Esophagus squamous epithelium (tissue), 4 donors: Measurements from ENCODE around the gene CCL1.

Source experiments
- POLR2A ChIP-seq, 4 donors: fragments of 450-650 bp; IDR thresholded peaks; one replicate each; pipeline ENCODE4 v1.6.1; 2017; ENCODE audit warnings: antibody characterized with exemption in 4 of 4, mild to moderate bottlenecking in 4 of 4, moderate library complexity in 3 of 4
- TF ChIP-seq, protein P1 (sequence below), 6 experiments: fragments of 450-650 bp in 4 of 6; fragments of 200-600 bp in 2 of 6; sonication (generic) in 2 of 6; IDR thresholded peaks; one replicate each; pipeline ENCODE4 v1.5.1; 2016 to 2019; ENCODE audit warnings: antibody characterized with exemption in 6 of 6, mild to moderate bottlenecking in 4 of 6, moderate library complexity in 4 of 6

GRCh38 chr17:34378664-34379101, 15.7 kb upstream of the CCL1 start:
- TF ChIP-seq, protein P1, sequence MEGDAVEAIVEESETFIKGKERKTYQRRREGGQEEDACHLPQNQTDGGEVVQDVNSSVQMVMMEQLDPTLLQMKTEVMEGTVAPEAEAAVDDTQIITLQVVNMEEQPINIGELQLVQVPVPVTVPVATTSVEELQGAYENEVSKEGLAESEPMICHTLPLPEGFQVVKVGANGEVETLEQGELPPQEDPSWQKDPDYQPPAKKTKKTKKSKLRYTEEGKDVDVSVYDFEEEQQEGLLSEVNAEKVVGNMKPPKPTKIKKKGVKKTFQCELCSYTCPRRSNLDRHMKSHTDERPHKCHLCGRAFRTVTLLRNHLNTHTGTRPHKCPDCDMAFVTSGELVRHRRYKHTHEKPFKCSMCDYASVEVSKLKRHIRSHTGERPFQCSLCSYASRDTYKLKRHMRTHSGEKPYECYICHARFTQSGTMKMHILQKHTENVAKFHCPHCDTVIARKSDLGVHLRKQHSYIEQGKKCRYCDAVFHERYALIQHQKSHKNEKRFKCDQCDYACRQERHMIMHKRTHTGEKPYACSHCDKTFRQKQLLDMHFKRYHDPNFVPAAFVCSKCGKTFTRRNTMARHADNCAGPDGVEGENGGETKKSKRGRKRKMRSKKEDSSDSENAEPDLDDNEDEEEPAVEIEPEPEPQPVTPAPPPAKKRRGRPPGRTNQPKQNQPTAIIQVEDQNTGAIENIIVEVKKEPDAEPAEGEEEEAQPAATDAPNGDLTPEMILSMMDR (IDR thresholded peaks at IDR 0.05), result no peak
- TF ChIP-seq POLR2A (IDR thresholded peaks at IDR 0.05), result no peak
